Neural crest cell (in vitro differentiated cells): ENCODE measurements around the gene RNF225. TPM values are rescaled to one million over a fixed set of nuclear protein-coding genes. Genes with fewer than 3 reads are reported as not detected.

ENCODE experiments used
- DNase-seq: peaks from one replicate; pipeline ENCODE4 v3.0.0; 2021; ENCODE audit warnings: low read depth, mixed read lengths, low spot score
- H3K27ac Mint-ChIP-seq: one replicate; pipeline ENCODE4 v1.8.0; 2021; ENCODE audit warnings: mild to moderate bottlenecking, mixed read lengths; ENCODE audit not compliant: unreplicated experiment
- H3K27me3 Mint-ChIP-seq: 2 replicates; pipeline ENCODE4 v1.8.0; 2021; ENCODE audit warnings: low read depth, mild to moderate bottlenecking, mixed read lengths
- H3K36me3 Mint-ChIP-seq: 2 replicates; pipeline ENCODE4 v1.8.0; 2021; ENCODE audit warnings: low read depth, mild to moderate bottlenecking, mixed read lengths
- H3K4me1 Mint-ChIP-seq: 2 replicates; pipeline ENCODE4 v1.8.0; 2021; ENCODE audit warnings: mixed read lengths
- H3K4me3 Mint-ChIP-seq: one replicate; pipeline ENCODE4 v1.8.0; 2021; ENCODE audit warnings: mild to moderate bottlenecking, mixed read lengths
- H3K9me3 Mint-ChIP-seq: 2 replicates; pipeline ENCODE4 v1.8.0; 2021; ENCODE audit warnings: mixed read lengths
- CTCF ChIP-seq: fragments of 200-600 bp; sonication (generic); conservative IDR thresholded peaks from 2 replicates; pipeline ENCODE4 v1.5.0; 2021; ENCODE audit warnings: antibody characterized with exemption, mild to moderate bottlenecking
- total RNA-seq: library from RNA; stranded (reverse); gene quantifications from 2 replicates; pipeline ENCODE4 v1.2.1, GENCODE V29; 2021

RNF225 gene
- total RNA-seq, 1 donor from 2014 or later = 1.5 TPM

GRCh38 chr19:58380037-58380661, 15.3 kb upstream of the RNF225 start:
- Mint-ChIP-seq H3K27ac (peak overlapping the region; percentile 74), H3K27me3 (no peaks in the 10 kb centered on the region), H3K4me1 (peaks cover 15% of the 10 kb centered on the region), H3K4me3 (peak overlapping the region; percentile 89), H3K36me3 (no peaks in the 10 kb centered on the region), H3K9me3 (no peaks in the 10 kb centered on the region)
- TF ChIP-seq CTCF = no peak
- no peak for DNase-seq

GRCh38 chr19:58380662-58381459, 14.6 kb upstream of the RNF225 start, which contains the start of gene ZNF837:
TSS of gene ZNF837 (minus strand) at chr19:58381030. CDS start at chr19:58369332, 11,698 bp downstream.
- H3K4me3 Mint-ChIP-seq = peak within 1 kb of the TSS; percentile 96
- H3K36me3 Mint-ChIP-seq = no peaks in the 10 kb centered on the region
- DNase-seq = peak; percentile 92
- H3K4me1 Mint-ChIP-seq = peaks cover 20% of the 10 kb centered on the region
- no peaks in the 10 kb centered on the region for H3K9me3 Mint-ChIP-seq
- no peak for TF ChIP-seq CTCF
- H3K27ac Mint-ChIP-seq = peak within 1 kb of the TSS; percentile 74
- H3K27me3 Mint-ChIP-seq = no peaks in the 10 kb centered on the region

GRCh38 chr19:58381460-58382212, 13.8 kb upstream of the RNF225 start:
- no peak for TF ChIP-seq CTCF
- Mint-ChIP-seq H3K9me3 (no peaks in the 10 kb centered on the region), H3K27ac (peak overlapping the region; percentile 75), H3K27me3 (no peaks in the 10 kb centered on the region), H3K4me3 (peak overlapping the region; percentile 96), H3K36me3 (no peaks in the 10 kb centered on the region), H3K4me1 (peaks cover 20% of the 10 kb centered on the region)
- DNase-seq = no peak

- no peak for TF ChIP-seq CTCF
- Mint-ChIP-seq H3K36me3 (peaks cover 3% of the 10 kb centered on the region), H3K9me3 (no peaks in the 10 kb centered on the region), H3K27me3 (peaks cover 4% of the 10 kb centered on the region), H3K27ac (no peak overlapping the region), H3K4me3 (peak overlapping the region; percentile 99), H3K4me1 (peaks cover 33% of the 10 kb centered on the region)
- no peak for DNase-seq
Measured at GRCh38 chr19:58382997-58383603, 12.4 kb upstream of the RNF225 start.

- Mint-ChIP-seq H3K9me3 (no peaks in the 10 kb centered on the region), H3K27ac (peak overlapping the region; percentile 87), H3K27me3 (peaks cover 4% of the 10 kb centered on the region), H3K36me3 (peaks cover 10% of the 10 kb centered on the region), H3K4me3 (peak overlapping the region; percentile 99), H3K4me1 (peaks cover 36% of the 10 kb centered on the region)
- DNase-seq = no peak
- TF ChIP-seq CTCF = no peak
Measured at GRCh38 chr19:58385313-58385890, 10.1 kb upstream of the RNF225 start.
